NCI-H82 (cell line): ENCODE results near the gene RHOC.
A peak's percentile ranks its signal among the peaks of the same experiment; 100 is the strongest.

ENCODE experiments used
- DNase-seq: peaks from one replicate; lab custom pipeline; 2025; lab: John Stamatoyannopoulos, UW

The RHOC gene

DNA sequence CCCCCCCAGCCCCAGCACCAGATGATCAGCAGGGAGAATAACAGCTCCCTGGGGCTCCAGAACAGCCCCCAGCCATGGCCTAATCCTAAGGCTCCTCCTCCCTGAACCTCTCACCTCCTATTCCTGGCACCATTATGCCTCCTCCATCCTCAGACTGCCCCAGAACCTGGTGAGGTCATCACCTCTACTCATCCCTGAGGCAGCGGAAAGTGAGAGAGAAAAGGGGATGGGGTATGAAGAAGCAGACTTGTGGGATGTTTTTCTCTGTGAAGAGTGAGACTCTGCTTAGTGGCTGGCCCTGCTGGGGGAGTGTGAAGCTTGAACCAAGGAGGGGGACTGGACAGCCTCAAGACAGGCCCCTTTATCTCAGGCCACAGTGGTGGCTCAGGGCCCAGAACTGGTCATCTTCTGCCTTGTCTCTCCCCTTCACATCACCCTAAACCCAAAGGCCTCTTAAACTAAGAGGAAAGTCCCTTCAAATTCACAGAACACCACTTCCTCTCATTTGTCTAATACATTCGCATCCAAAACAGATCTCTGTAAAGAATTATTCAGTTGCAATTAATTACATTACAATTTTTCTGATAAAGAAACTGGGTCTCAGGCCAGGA lies 10.4 kb upstream of the RHOC start:
- DNase-seq, result peak; percentile 34

DNA sequence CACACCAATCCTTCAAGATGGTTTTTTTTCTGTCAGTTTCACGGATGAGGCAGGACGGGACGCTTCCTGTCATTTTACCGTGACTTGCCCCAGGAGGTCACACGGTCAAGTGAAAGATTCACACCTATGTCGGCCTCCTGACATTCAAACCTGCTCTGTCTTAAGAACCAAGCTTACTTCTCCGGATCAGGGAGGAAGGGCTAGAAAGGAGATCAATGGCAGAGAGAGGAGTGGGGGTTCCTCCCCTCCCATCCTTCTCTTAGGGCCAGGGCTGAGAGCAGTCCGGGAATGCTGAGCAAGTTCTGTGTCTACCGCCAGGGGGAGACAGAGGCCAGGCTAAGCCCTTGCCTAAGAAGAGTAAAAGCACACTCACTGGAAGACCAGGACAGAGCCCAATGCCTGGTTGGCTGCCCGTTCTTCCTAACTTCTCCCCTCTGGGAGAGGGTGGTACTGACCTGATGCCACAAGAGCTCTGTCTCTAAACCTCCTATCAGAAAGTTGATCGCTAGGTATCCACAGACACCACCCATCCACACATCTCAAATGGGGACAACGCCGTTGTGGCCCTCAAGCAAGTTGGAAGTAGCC lies 9.3 kb upstream of the RHOC start:
- peak; percentile 96 for DNase-seq

DNA sequence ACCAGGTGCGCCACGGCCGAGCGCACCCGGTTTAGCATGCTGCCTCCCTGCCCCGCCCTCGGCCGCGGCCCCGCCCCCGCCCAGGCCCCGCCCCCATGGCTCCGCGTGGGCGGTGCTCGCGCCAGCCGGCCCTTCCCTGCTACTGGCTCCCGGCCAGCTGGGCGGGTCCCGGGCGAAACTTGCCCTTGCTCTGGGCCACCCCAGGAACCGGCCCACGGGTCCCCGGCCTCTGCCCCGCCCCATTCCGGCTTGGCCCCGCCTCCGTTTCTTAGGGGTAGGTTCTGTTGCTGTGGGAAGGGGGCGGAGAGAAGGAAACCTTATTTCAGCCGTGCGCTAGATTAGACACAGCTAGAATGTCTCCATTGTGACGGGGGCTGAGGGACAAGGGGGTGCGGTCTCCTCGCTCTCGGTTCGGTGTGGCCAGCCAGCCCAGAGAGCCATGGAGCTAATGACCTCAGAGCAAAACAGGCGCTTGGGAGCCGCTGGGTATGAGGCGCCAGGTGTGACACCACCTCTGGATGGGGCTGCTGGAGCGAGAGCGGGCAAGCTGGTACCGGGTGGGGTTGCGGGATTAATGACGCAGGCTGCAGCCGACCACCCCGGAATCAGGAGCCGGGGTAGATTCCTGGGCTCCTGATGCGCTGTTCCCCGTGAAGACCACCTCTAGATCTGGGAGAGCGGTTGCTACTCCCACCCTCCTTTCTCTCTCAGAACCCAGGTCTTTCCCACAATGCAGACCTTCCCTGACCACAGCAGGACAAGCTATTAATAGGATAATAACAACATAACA lies 8.5 kb upstream of the RHOC start, which contains the start of gene PPM1J:
Gene PPM1J (minus strand): TSS at position 69 of the 790 bp plus-strand sequence. CDS start 31 bp downstream, at position 38.
- peak; percentile 97 for DNase-seq

DNA sequence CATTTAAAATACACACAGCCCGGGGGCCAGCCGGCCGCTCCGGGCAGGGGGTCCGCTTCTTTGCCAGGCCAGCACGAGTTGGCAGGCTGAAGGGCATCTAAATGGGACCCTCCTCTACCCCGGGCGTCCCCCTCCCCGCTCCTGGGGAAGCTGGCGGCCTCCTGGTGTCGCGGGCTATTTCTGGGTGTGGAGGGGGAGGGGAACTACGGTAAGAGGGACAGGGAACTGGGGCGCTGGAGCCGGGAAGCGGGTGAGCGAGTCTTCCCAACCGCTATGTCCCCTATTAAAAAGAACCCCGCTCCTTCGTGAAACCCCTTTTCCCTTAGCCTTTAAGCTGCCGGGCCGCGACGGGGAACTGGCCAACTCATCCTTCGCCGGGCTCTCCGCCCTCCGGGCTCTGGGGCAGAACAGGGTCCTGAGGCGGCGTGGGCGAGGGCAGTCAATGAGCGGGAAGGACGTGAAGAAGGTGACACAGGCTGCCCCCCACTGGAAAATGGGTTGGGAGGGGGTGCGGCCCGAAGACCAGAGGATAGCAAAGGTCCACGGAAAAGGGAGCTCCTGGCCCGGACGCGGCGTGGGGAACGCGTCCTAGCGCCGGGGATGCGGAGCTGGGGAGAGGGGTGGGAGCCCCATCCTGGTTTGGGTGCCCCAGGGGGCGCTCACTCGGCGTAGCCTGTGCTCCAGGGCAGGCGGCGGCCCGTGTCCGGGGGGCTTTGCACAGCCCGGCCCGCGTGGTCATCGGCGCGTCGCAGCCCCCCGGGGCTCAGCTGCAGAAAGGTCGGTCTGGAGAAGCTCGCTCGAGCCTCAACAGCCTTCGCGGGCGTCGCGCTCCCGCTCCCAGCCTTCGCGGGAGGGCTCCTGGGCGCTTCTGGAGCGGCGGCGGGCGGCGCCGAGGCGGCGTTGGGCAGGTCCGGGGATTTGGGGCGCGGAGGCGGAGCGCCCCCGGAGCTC lies 7.7 kb upstream of the RHOC start:
- peak; percentile 44 for DNase-seq

DNA sequence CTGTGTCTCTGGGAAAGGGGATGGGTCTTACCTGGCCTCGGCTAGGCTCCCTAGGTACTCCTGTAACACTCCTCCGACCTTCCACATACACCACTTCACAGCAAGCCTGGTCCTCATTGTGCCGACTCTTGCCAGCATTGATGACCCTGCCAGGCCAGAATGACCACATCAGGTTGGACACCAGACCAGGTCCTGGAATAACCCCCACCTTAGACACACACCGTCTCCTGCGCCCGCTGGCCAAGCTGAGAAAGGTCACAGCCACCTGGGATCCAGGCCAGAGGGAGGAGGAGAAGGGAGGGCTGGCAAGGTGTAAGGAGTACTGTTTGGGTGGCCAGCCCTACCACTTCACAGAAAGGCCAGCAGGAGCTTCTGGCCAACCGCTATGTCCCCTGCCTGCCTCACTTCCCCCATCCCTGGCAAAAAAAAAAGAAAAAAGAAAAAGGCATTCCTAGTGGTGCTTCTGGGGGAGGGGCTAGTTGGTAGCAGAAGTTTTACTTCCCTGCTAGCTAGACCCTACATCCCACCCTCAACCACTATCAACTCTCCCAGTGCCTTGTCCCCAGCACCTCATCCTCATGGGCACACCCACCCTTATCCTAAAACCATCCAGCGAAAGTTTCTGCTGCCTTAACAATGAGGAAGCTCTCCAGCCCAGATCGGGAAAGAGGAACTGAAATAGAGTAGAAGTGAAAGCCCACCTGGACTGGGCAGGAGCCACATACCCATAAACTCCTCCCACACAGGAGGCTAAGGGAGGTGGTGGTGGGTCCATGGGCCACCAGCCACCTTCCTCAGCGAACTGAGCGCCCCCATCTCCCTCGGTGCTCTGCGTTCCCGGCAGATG lies 6.8 kb upstream of the RHOC start:
- DNase-seq, result no peak

DNA sequence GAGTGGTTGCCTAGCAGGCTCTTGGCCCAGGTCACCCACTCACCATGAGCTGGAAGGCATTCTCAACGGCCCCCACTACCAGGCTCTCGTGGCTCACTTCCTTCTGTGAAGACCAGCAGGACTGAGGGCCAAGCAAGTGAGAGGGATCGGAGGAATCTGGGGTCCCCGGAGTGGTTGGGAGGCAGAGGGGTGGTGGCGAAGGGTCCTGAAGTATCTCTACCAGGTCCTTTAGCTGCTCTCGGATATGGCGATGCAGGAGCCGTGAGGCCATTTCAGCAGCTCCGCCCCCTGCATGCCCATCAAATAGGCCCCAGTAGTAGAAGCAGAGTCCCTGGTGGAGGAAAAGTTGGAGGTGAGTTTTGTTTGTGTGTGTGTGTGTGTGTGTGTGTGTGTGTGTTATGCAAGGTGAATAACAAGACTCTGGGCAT lies 5.8 kb upstream of the RHOC start:
- peak; percentile 24 for DNase-seq

DNA sequence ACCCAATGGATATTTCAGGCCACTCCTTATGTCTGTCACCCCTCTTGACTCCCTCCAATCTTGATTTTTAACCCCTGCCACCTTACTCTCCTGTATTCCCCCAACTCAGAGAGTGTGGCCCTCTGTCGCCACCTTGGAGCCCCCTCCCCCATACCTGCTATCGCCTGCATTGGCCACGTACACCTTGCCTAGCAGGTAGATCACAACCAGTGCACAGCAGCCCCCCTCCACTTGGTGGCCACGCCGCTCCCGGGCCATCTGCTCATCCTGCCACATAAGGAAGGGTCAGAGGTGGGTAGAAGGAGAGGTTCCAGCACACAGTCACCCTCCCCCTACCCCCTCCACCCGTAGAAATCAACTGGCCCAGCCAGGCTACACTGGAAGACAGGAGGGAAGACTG lies 5.3 kb upstream of the RHOC start:
- peak; percentile 28 for DNase-seq

DNA sequence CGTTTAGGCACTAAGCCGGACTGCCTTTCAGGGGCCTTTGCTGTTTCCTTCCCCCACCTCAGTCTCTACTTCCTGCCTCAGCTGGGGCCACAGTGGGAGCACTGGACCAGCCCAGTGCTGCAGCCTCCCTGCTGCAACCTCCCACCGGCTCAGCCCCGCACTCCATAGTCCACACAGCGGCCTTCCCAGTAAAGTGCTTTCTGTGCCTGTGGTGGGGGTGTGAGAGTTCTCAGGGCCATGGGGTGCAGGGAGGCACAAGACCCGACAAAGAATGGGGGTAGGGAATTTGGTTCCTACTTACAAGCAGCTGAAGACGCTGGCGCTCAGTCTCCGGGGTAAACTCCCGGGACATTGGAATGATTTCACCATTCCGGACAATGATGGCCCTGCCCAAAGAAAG lies 4.7 kb upstream of the RHOC start:
- no peak for DNase-seq

DNA sequence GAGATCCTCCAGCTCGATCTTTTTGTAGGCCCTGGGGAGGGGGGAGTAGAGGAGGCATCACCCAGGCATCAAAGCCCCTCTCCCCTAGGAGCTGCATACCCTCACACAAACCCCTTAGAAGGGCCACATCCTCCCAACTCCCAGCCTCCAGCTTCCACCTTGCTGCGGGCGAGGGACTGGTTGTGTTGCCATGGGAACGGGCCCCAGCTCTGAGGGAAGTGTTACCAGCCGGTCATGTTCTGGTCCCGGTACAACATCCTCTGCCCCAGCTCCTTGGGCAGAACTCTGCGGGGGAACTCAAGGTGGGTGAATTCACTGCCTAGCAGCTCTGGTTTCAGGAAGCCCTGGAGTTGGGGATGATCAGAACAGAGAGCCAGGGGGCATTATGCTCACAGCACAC lies 4.1 kb upstream of the RHOC start:
- DNase-seq, result peak; percentile 15

DNA sequence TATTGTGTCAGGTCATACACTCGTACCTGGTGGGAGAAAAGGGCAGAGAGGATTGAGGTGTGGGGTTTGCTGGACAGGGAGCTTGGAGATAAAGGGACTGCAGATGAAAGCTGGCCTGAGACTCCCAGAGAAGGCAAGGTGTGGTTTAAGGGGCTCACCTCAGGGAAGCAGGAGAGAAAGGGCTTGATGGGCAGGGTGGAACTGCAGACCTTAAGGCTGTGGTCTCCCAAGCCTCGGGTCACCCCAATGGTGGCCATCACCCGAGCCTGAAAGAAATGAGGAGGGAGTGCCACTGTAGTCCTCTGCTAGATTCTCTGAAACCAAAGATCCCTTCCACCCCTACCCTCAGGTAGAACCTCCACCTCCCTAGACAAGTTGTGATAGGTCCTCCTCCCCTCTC lies 3.7 kb upstream of the RHOC start:
- no peak for DNase-seq

DNA sequence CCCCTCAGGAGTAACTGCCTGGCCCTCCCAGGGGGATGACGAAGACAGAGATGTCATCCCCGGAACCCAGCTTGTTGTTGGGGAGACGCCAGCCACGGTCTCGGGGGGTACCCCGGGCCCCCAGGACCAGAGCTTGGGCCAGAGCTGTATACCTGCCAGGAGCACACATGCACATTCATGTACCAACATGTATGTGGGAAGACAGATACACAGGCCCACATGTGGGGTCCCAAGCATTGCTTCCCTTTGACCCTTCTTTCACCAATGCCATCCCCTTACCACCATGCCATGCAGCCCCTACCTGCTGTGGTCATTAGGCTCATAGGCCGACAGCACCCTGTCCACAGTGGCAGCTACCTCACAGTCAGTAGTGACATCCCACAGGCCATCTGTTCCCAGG lies 3.2 kb upstream of the RHOC start:
- DNase-seq, result no peak

DNA sequence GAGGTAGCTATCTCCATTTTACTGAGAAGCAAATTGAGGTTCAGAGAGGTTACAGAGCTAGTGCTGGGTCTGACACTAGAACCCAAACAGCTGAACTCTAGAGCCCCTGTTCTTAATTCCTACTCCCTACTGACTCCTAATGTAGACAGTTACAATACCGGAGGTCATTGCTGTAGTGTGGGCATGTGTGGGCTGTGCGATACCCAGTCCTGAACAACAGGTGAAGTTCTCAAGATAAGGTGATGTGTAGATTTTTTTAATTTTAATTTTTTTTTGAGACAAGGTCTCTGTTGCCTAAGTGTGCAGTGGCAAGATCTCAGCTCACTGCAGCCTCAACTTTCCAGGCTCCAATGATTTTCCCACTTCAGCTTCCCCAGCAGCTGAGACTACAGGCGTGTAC lies 1.6 kb upstream of the RHOC start:
- no peak for DNase-seq

DNA sequence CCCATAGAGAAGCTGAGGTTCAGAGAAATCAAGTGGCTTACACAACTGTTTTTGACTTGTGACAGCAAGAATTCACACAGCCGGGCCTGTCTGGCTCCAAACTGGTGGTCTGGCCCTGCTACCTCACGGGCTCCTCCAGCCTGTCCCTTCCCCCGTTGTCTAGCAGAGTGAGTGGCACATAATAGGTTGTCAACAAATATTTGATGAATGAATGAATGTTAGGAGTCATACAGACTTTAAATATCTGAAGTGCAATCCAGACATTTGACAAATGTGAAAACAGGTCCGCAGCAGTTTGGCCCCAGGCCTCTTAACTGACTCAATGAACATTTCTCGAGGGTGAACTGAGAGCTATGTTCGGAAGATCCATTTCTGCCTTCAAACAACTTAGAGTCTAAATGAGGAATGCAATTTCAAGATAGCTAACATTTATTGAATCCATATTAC lies 1.1 kb upstream of the RHOC start:
- no peak for DNase-seq

DNA sequence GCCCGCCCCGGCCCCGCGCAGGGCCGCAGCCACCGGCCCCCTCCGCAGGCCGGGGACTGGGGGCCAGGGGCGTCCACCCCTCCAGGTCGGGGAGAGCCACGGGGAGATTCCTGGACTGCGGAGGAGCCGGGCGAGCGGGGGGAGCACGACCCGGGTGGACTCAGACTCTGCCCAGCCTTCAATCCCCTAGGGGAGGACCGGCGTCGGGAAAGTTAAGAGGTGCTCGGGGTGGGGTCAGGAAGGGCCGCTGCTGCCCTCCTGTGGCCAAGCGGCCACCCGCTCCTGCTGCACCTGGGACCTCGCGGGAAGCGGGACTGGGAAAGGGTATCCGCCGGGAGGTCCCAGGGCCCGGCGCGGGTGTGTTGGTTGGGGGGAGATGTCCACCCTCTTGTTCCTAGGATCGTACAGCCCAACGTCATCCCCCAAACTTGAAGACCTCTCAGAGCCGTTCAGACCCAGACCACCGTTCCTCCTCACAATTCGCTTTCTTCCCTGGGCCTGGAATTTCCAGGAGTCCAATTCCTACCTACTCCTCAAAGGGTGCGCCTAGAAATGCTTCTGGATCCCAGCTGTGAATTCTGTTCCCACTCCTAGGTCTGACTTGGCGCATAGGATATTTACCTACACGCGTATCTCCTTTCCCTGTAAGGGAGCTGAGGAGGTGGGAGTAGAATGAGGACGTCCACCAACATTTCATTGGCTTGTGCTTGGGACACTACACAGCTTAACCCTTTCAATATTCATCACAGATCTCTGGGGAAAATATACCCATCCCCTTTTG lies 484 bp upstream of the RHOC start:
- DNase-seq, result peak; percentile 94

DNA sequence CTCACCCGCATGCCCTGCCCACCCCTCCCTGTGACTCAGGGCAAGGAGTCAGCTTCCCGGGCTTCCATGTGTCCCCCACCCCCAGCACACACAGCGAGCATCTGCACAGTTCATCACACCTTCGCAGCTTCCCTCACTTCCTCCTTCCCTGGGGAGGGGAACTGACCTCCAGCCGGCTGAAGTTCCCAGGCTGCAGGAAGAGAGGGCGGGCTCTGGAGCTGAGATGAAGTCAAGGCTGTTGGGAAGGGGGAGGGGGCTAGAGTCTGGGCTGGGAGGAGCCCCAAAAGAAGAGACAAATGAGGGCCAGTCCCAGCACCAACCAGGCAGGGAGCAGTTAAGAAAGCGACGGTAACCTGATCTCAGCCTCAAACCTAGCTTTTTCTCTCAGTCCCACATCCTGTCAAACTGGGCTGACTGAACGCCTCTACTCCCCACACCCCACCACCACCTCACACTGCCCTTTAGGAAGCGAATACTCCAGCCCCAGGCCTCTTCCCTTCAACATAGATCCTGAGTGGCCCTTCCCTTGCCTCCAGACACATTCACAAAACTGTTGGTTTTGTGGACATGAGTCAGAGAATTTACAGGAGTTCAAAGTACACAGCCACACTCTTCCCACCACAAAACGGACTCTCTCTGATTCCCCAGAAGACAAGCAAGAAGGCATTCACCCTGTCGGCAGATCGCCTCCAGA lies 1.8 kb downstream of the RHOC start:
- DNase-seq, result peak; percentile 80

DNA sequence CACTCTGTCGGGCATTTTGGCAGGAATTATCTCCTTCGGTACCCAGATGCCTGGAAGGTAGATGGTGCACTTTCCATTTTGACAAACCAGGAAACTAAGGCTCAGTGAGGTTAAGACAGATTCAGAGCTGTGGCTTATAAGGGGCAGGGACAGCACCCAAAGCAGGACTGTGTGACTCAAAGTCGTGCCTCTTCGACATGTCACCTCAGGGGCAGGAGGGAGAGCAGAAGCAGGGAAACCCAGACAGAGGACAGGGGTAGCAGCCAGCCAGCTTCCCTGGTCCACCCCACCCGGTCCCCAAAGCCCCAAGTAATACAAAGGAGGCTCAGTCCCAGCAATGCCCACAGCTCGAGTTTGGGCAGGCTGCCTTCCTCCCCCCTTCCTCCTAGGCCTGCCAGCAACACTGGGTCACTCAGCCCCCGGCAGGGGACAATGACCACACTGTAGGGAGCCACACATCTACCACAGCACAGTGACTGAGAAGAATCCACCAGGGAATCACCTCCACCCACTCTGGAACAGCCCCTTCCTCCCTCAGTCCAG lies 2.5 kb downstream of the RHOC start:
- DNase-seq, result no peak

DNA sequence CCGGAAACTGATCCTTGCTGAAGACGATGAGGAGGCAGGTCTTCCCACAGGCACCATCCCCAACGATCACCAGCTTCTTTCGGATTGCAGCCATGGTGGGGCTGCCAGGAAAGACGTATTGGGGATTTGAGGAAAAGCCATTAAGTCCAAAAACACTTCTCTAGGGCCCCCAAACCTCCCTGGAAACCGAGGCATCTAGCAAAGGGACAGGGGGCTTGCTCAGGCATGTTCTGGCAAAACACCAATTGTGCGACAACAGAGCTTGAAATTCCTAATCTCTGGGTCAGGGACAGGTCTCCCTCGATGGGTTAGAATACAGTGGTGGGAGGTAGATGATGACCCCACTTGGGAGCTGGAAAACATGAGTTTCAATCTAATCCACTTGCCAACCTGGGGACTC lies 3.2 kb downstream of the RHOC start:
- DNase-seq, result no peak

DNA sequence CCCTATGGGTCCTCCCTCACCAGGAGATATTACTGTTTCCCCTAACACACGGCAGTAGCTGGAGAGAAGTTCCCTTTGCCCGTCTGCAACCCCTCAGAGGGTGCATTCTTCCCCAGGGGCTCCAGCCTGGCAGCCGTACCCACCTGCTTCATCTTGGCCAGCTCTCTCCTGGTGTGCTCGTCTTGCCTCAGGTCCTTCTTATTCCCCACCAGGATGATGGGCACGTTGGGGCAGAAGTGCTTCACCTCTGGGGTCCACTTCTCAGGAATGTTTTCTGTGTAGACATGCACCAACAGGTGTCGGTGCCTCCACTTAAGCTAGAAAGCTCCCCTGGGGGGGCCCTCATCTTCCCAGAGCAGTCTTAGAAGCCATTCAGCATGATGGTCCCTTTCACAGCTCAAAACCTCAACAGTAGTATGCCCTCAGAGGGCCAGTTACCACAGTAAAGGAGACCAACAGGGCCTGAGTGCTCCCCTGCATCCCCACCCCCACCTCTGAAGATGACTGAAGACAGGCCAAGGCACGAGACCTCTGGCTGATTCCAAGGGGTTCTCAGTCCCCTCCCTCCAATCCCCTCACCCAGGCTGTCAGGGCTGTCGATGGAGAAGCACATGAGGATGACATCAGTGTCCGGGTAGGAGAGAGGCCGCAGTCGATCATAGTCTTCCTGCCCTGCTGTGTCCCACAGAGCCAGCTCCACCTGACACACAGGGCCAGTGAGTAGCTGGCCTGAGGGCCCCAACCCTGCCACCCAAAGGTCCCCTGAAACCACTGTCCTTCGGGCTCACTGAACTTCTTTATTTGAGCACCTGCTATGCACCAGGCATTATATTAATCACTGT lies 4.3 kb downstream of the RHOC start:
- DNase-seq, result no peak

DNA sequence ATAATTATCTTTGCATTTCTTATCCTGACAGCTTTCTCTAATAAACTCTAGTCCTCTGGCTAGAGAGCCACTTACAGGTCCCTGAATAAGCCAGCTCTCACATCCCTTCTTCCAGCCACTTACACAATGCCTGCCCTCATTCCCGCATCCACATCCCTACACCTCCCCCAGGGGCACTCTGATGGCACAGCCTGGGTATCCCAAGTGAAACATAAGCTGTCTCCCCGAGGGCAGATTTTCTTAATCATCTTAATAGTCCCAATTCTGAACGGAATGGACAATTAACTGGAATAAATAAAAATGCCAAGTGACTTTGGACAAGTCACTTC lies 4.9 kb downstream of the RHOC start:
- DNase-seq, result no peak
